ENCODE results near the gene LIX1L.

DNA sequence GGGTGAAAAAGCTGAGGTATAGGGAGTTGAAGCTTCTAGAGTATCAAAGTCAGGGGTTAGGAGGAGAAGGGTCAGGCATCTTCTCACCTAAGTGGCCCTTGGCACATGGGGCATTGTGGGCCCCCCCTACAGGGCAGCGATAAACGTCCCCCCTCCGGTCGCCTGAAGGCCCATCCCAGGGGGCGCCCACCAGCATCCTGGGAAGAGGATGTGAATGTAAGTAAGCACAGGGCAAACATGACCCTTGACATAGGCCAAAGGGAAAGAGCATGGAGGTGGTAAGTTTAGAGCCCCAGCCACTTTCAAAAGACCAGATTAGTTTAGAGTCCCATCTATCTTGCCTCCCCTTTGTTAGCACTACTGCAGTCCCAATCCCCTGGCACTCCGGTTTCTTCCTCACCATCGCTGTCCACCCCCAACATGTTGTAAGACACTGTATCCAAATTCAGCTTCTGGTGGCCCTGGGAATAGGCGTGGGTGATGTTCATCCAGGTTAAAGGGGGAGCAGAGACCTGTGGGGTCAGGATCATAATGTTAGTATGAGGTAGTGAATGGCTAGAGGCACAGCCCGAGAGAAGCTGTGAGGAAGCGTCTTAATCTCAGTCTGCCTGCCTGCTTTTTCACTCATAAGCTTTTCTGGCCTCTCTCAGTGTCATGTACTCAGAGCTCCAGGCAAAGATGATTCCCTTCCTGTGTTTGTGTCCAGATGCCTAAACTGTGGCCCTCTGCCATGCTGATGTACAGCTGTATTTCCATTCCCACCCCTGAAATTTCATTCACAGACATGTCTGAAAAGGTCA is 50.7 kb downstream of the LIX1L start:
- TF ChIP-seq, protein P1, sequence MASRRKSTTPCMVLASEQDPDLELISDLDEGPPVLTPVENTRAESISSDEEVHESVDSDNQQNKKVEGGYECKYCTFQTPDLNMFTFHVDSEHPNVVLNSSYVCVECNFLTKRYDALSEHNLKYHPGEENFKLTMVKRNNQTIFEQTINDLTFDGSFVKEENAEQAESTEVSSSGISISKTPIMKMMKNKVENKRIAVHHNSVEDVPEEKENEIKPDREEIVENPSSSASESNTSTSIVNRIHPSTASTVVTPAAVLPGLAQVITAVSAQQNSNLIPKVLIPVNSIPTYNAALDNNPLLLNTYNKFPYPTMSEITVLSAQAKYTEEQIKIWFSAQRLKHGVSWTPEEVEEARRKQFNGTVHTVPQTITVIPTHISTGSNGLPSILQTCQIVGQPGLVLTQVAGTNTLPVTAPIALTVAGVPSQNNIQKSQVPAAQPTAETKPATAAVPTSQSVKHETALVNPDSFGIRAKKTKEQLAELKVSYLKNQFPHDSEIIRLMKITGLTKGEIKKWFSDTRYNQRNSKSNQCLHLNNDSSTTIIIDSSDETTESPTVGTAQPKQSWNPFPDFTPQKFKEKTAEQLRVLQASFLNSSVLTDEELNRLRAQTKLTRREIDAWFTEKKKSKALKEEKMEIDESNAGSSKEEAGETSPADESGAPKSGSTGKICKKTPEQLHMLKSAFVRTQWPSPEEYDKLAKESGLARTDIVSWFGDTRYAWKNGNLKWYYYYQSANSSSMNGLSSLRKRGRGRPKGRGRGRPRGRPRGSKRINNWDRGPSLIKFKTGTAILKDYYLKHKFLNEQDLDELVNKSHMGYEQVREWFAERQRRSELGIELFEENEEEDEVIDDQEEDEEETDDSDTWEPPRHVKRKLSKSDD (CRISPR knock-in tag; IDR thresholded peaks at IDR 0.05; ENCODE audit: low read depth) = no peak
- no peak for TF ChIP-seq MXI1 (IDR thresholded peaks at IDR 0.05; ENCODE audit: borderline replicate concordance, low read depth, low read length)

Measured in HepG2 (cell line).